ENCODE measurements around the gene SSBP2. TPM values are rescaled to one million over a fixed set of nuclear protein-coding genes. Genes with fewer than 3 reads are reported as not detected.
"Not testable (repeated sequence)": the region's sequence is repeated elsewhere in the genome, so short reads cannot be mapped to it uniquely, and the experiment has no call there.

Gene SSBP2
- polyA plus RNA-seq, 1 experiment = 74.3 TPM

DNA sequence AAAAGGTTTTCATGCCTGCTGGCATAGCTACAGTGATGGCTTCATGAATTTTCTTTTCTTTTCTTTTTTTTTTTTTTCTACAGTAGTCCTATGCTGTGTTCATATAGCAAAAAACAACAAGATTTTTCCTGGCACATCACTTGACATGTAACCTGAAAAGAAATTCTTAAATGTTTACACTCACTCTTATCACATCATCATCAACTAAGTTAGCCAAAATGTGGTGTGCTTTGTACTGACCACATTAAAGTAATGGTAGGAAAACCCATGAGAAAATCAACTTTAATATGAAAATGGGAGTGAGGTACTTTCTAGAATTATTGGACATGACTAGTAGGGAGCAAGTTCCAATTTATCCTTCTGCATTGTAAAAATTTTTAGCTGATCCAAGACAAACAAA is 146.7 kb downstream of the SSBP2 start:
- DNase-seq (ENCODE audit: low read depth, low spot score) = no peak
- Histone ChIP-seq H3K9me3 (ENCODE audit: control insufficient read depth, insufficient read depth, low read length) (no peaks in the 10 kb centered on the region), H3K27me3 (ENCODE audit: control insufficient read depth, insufficient read depth, low read length) (no peaks in the 10 kb centered on the region), H3K4me3 (ENCODE audit: low read depth, low read length) (no peak overlapping the region), H3K27ac (ENCODE audit: low read depth, low read length) (no peak overlapping the region)
- TF ChIP-seq, protein P1, sequence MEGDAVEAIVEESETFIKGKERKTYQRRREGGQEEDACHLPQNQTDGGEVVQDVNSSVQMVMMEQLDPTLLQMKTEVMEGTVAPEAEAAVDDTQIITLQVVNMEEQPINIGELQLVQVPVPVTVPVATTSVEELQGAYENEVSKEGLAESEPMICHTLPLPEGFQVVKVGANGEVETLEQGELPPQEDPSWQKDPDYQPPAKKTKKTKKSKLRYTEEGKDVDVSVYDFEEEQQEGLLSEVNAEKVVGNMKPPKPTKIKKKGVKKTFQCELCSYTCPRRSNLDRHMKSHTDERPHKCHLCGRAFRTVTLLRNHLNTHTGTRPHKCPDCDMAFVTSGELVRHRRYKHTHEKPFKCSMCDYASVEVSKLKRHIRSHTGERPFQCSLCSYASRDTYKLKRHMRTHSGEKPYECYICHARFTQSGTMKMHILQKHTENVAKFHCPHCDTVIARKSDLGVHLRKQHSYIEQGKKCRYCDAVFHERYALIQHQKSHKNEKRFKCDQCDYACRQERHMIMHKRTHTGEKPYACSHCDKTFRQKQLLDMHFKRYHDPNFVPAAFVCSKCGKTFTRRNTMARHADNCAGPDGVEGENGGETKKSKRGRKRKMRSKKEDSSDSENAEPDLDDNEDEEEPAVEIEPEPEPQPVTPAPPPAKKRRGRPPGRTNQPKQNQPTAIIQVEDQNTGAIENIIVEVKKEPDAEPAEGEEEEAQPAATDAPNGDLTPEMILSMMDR (IDR thresholded peaks at IDR 0.05; ENCODE audit: low read depth, low read length) = no peak
- ChIA-PET CTCF (no interaction called here), POLR2A (no interaction called here)

- CTCF ChIA-PET = no interaction called here
- POLR2A ChIA-PET = no interaction called here
- TF ChIP-seq, protein P1 (IDR thresholded peaks at IDR 0.05; ENCODE audit: low read depth, low read length) = no peak
- Histone ChIP-seq H3K27ac (ENCODE audit: low read depth, low read length) (no peak overlapping the region), H3K9me3 (ENCODE audit: control insufficient read depth, insufficient read depth, low read length) (no peaks in the 10 kb centered on the region; the same call in 1 of the 2 replicates), H3K27me3 (ENCODE audit: control insufficient read depth, insufficient read depth, low read length) (no peaks in the 10 kb centered on the region), H3K4me3 (ENCODE audit: low read depth, low read length) (no peak overlapping the region)
- no peak for DNase-seq (ENCODE audit: low read depth, low spot score)
Observed at GRCh38 chr5:81601919-81602318, 149.0 kb downstream of the SSBP2 start.

- POLR2A ChIA-PET = not testable (repeated sequence)
Observed at GRCh38 chr5:81592085-81592484, 158.8 kb downstream of the SSBP2 start.

GRCh38 chr5:81590498-81591384 is 160.2 kb downstream of the SSBP2 start:
- no peaks in the 10 kb centered on the region for H3K27me3 ChIP-seq (ENCODE audit: control insufficient read depth, insufficient read depth, low read length)
- no peak overlapping the region for H3K4me3 ChIP-seq (ENCODE audit: low read depth, low read length)
- ChIA-PET POLR2A (no interaction called here), CTCF (interaction anchor here (0.5 kb wide), 1 partner anchor 739 kb away, joined by 5 read pairs; no protein-coding TSS in a partner anchor)
- TF ChIP-seq, protein P1 (IDR thresholded peaks at IDR 0.05; ENCODE audit: low read depth, low read length) = no peak
- peaks cover 8% of the 10 kb centered on the region for H3K9me3 ChIP-seq (ENCODE audit: control insufficient read depth, insufficient read depth, low read length)
- no peak overlapping the region for H3K27ac ChIP-seq (ENCODE audit: low read depth, low read length)
- DNase-seq (ENCODE audit: low read depth, low spot score) = no peak

More at GRCh38 chr5:81592085-81592484, 158.8 kb downstream of the SSBP2 start:
- H3K27ac ChIP-seq (ENCODE audit: low read depth, low read length); DNase-seq (ENCODE audit: low read depth, low spot score); H3K9me3 ChIP-seq (ENCODE audit: control insufficient read depth, insufficient read depth, low read length); H3K4me3 ChIP-seq (ENCODE audit: low read depth, low read length); H3K27me3 ChIP-seq (ENCODE audit: control insufficient read depth, insufficient read depth, low read length); CTCF ChIA-PET: not testable (repeated sequence)

DNA sequence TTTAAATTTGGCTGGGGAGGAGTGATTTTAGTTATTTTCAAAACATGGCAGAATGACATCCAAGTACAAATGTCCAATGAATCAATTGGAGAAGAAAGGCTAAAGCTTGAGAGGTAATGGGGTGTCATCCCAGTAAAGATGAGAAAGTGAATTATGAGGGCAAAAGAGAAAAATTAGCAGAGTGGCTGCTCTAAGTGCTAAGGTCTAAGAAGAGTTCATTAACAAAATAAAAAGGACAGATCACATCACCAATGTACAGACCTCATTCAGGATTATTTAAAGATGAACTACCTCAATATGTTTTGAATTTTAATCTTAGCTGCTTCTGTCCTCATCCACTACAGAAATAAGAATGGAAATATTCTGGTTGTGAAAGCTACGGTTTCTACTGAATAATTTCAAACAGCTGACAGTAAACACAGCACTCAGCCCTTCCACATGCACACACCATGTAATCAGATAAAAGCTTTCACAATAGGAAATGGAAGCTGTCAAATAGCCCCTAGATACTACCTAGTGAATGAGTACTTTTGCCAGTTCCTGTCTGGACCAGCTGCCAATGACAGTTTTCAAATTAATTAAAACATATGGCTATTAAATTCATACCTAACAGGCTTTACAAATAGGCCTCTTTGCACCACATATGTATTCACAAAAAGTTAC is 171.5 kb downstream of the SSBP2 start:
- no peaks in the 10 kb centered on the region for H3K9me3 ChIP-seq (ENCODE audit: control insufficient read depth, insufficient read depth, low read length)
- TF ChIP-seq, protein P1 (IDR thresholded peaks at IDR 0.05; ENCODE audit: low read depth, low read length) = no peak
- no peaks in the 10 kb centered on the region for H3K27me3 ChIP-seq (ENCODE audit: control insufficient read depth, insufficient read depth, low read length)
- ChIA-PET POLR2A (interaction anchor here (0.5 kb wide), 1 partner anchor 132 kb away, joined by 3 read pairs; no protein-coding TSS in a partner anchor), CTCF (no interaction called here)
- H3K27ac ChIP-seq (ENCODE audit: low read depth, low read length) = no peak overlapping the region
- no peak overlapping the region for H3K4me3 ChIP-seq (ENCODE audit: low read depth, low read length)
- DNase-seq (ENCODE audit: low read depth, low spot score) = no peak
